GM12878 (cell line): Measurements from ENCODE around the gene MAD1L1. TPM values are rescaled to one million over a fixed set of nuclear protein-coding genes. Genes with fewer than 3 reads are reported as not detected.

Source experiments
- ATAC-seq: fragments of 200-7000 bp; cut with Tn5 transposase; 3 replicates; pipeline ENCODE4 v1.9.1; 2020; ENCODE audit warnings: mild to moderate bottlenecking, moderate library complexity
- BruUV-seq: library from RNA; stranded (reverse); fragments of 400-500 nt; replicated peaks from 2 replicates; lab custom pipeline; 2021; lab: Mats Ljungman, UMichigan
- CTCF ChIA-PET: fragments of 300-600 bp; sonication (Branson Sonifier 250); formaldehyde crosslinking; extraction: SDS; loops from one replicate; lab custom pipeline; 2021; ENCODE audit warnings: inconsistent platforms; lab: Yijun Ruan, JAX
- POLR2A ChIA-PET: fragments of 350-600 bp; formaldehyde crosslinking; extraction: SDS; loops from one replicate; lab custom pipeline; 2021; ENCODE audit warnings: inconsistent platforms; lab: Charles Lee
- RAD21 ChIA-PET: fragments of 300-600 bp; sonication (Branson Sonifier 250); formaldehyde crosslinking; loops from one replicate; lab custom pipeline; 2023; ENCODE audit warnings: antibody characterized with exemption; ENCODE audit not compliant: unreplicated experiment; lab: Charles Lee
- SMC1A ChIA-PET: fragments of 300-600 bp; sonication (Branson Sonifier 250); formaldehyde crosslinking; loops from one replicate; lab custom pipeline; 2023; ENCODE audit not compliant: unreplicated experiment, uncharacterized antibody; lab: Charles Lee
- DNase-seq: peaks from one replicate; pipeline ENCODE4 v3.0.0-alpha.2; 2011; ENCODE audit warnings: low read depth, low spot score
- FAIRE-seq: peaks from 3 replicates; lab custom pipeline; 2011; peaks lifted over from hg19 to GRCh38; lab: Jason Lieb, UNC
- H2AFZ ChIP-seq: 2 replicates; pipeline ENCODE4 v1.6.0; 2011; ENCODE audit warnings: low read depth, low read length, control low read depth; ENCODE audit not compliant: control insufficient read depth
- H3K27ac ChIP-seq: 2 replicates; pipeline ENCODE4 v1.5.1; 2011; ENCODE audit warnings: control low read depth; ENCODE audit not compliant: control insufficient read depth, insufficient read depth
- H3K27me3 ChIP-seq, 2 experiments: replicated peaks in 1 of 2; 2 replicates each; pipeline versions ENCODE4 v1.6.0 to v1.6.1; 2011; ENCODE audit warnings: low read length in 1 of 2; ENCODE audit not compliant: control insufficient read depth in 2 of 2, insufficient read depth in 2 of 2
- H3K36me3 ChIP-seq, 2 experiments: 2 replicates each; pipeline ENCODE4 v1.5.1; 2011; ENCODE audit warnings: low read length in 1 of 2; ENCODE audit not compliant: control insufficient read depth in 2 of 2, insufficient read depth in 2 of 2
- H3K4me1 ChIP-seq: 2 replicates; pipeline ENCODE4 v1.6.1; 2011; ENCODE audit warnings: mild to moderate bottlenecking, low read length, moderate library complexity, mixed read lengths; ENCODE audit not compliant: control insufficient read depth, insufficient read depth
- H3K4me2 ChIP-seq: 2 replicates; pipeline ENCODE4 v1.6.0; 2011; ENCODE audit warnings: control low read depth; ENCODE audit not compliant: control insufficient read depth, insufficient read depth
- H3K4me3 ChIP-seq: fragments of 200-600 bp; sonication (generic); 2 replicates; pipeline ENCODE4 v1.5.1; 2016
- H3K79me2 ChIP-seq: 2 replicates; pipeline ENCODE4 v1.6.0; 2011; ENCODE audit warnings: low read length; ENCODE audit not compliant: control insufficient read depth, insufficient read depth
- H3K9ac ChIP-seq: 2 replicates; pipeline ENCODE4 v1.8.0; 2011; ENCODE audit warnings: low read length, control low read depth, mixed read lengths; ENCODE audit not compliant: control insufficient read depth, insufficient read depth
- H3K9me3 ChIP-seq: replicated peaks from 3 replicates; pipeline ENCODE4 v1.5.1; 2011; ENCODE audit warnings: mild to moderate bottlenecking, low read length; ENCODE audit not compliant: control insufficient read depth, insufficient read depth
- H4K20me1 ChIP-seq: 2 replicates; pipeline ENCODE4 v1.6.0; 2011; ENCODE audit not compliant: control insufficient read depth, insufficient read depth
- BCL3 ChIP-seq: IDR thresholded peaks from 2 replicates; pipeline ENCODE4 v1.6.1; 2011; ENCODE audit warnings: borderline replicate concordance, low read depth, mild to moderate bottlenecking, moderate library complexity, low read length; ENCODE audit not compliant: insufficient read depth, poor library complexity, severe bottlenecking
- FOS ChIP-seq: IDR thresholded peaks from 3 replicates; pipeline ENCODE4 v1.6.1; 2011; ENCODE audit warnings: borderline replicate concordance; ENCODE audit not compliant: insufficient read length; ENCODE audit errors: extremely low read depth
- FOXK2 ChIP-seq: fragments of 450-650 bp; IDR thresholded peaks from 2 replicates; pipeline ENCODE4 v1.6.1; 2017; ENCODE audit warnings: mild to moderate bottlenecking, moderate library complexity
- SMAD5 ChIP-seq: IDR thresholded peaks from 2 replicates; pipeline ENCODE4 v1.6.1; 2016; ENCODE audit warnings: antibody characterized with exemption, low read depth
- SUZ12 ChIP-seq: fragments of 200-600 bp; sonication (generic); IDR thresholded peaks from one replicate; pipeline ENCODE4 v1.6.1; 2018; ENCODE audit warnings: antibody characterized with exemption, mild to moderate bottlenecking; ENCODE audit not compliant: unreplicated experiment
- USF2 ChIP-seq: IDR thresholded peaks from 2 replicates; pipeline ENCODE4 v1.6.1; 2011; ENCODE audit warnings: low read depth, low read length, improper control_type of control experiment, borderline replicate concordance
- ZNF217 ChIP-seq: fragments of 450-650 bp; IDR thresholded peaks from 2 replicates; pipeline ENCODE4 v1.6.1; 2017; ENCODE audit warnings: antibody characterized with exemption, mild to moderate bottlenecking
- ZNF687 ChIP-seq: fragments of 450-650 bp; IDR thresholded peaks from 2 replicates; pipeline ENCODE4 v1.6.1; 2017; ENCODE audit warnings: mild to moderate bottlenecking, moderate library complexity
- WGBS: methylation state at CpG from one replicate; pipeline ENCODE4 v1.1.6; 2016; ENCODE audit warnings: low lambda C conversion rate; ENCODE audit not compliant: insufficient replicate concordance, insufficient coverage; ENCODE audit errors: missing lambda C conversion rate; 5-methylcytosine and 5-hydroxymethylcytosine counted together
- in situ Hi-C: fragments of 300-500 bp; cut with MboI; formaldehyde crosslinking; loops from 9 replicates; pipeline ENCODE4 v1.14.3; 2018; ENCODE audit warnings: mixed read lengths
- intact Hi-C: fragments of 100-400 bp; cut with micrococcal nuclease; formaldehyde crosslinking; loops from one replicate; pipeline ENCODE4 v1.14.2; 2022; ENCODE audit not compliant: unreplicated experiment
- polyA plus RNA-seq, 11 experiments: library from polyadenylated mRNA; depleted of rRNA in 4 of 11; unstranded in 6 of 11; stranded (reverse) in 5 of 11; fragments of >200 nt; fragmentation: Nextera tagmentation in 4 of 11; fragmentation: Illumina TruSeq in 1 of 11; extraction: Ambion mirVana in 4 of 11; extraction: Trizol in 1 of 11; gene quantifications; 1 replicate in 1 of 11; 2 replicates in 10 of 11; pipeline versions ENCODE4 v1.2.1 to v1.2.3, GENCODE V29; 2011 to 2016; ENCODE audit warnings: inconsistent platforms in 2 of 11, missing spikeins in 2 of 11, low read depth in 1 of 11
- total RNA-seq, 4 experiments: library from RNA; depleted of rRNA in 3 of 4; stranded (reverse); fragments of >200 nt in 3 of 4; fragmentation: Illumina TruSeq in 1 of 4; extraction: Trizol in 1 of 4; gene quantifications; 2 replicates each; pipeline versions ENCODE4 v1.2.1 to v1.2.3, GENCODE V29; 2013 to 2021

Gene MAD1L1
- total and polyA plus RNA-seq, 10 of the 15 experiments (the other 5 are each of a cell fraction or from before 2014, with no cell fraction given), result 2.2 to 76.8 (median 38.3) TPM

GRCh38 chr7:1873421-1873820 lies 359.3 kb downstream of the MAD1L1 start (continued):
- TF ChIP-seq ZNF687 (no peak), FOXK2 (no peak)
- TF ChIP-seq, all 136 proteins: peak for 0

GRCh38 chr7:1873070-1873405 lies 359.7 kb downstream of the MAD1L1 start:
- Histone ChIP-seq H3K9ac (no peak overlapping the region), H4K20me1 (no peaks in the 10 kb centered on the region), H3K9me3 (no peaks in the 10 kb centered on the region; the same call in 1 of the 3 replicates), H3K27me3 (no peaks in the 10 kb centered on the region), H3K4me2 (no peak overlapping the region), H3K36me3 (peaks cover 0 to 9% of the 10 kb centered on the region in 2 experiments; a peak in 2 of 4 replicates), H2AFZ (no peak overlapping the region), H3K4me3 (no peak overlapping the region), H3K4me1 (no peaks in the 10 kb centered on the region), H3K79me2 (no peaks in the 10 kb centered on the region), H3K27ac (no peak overlapping the region)
- SMC1A ChIA-PET, result no interaction called here
- WGBS, result 96% methylated on average over 12 of the region's 12 CpGs
- in situ Hi-C loops (no loop called here), intact Hi-C loops (no loop called here)
- CTCF ChIA-PET, result no interaction called here
- RAD21 ChIA-PET, result no interaction called here
- POLR2A ChIA-PET, result no interaction called here
- TF ChIP-seq USF2 (no peak), BCL3 (no peak), SUZ12 (no peak), FOS (no peak), SMAD5 (no peak), ZNF217 (no peak)
- ATAC-seq (no peak), FAIRE-seq (no peak), DNase-seq (no peak)
- BruUV-seq, result no TSS peak
